SK-N-SH treated with all-trans-retinoic acid at 6 μM for 48 hours (cell line): Measurements from ENCODE around the gene NOP14.

ENCODE experiments used
- ATAC-seq: fragments of 200-7000 bp; cut with Tn5 transposase; 3 replicates; pipeline ENCODE4 v1.9.1; 2020; ENCODE audit warnings: mild to moderate bottlenecking, moderate library complexity
- ARNTL ChIP-seq: fragments of 450-650 bp; formaldehyde crosslinking; IDR thresholded peaks from 2 replicates; pipeline ENCODE4 v1.5.0; 2020; ENCODE audit warnings: low read depth, mild to moderate bottlenecking, moderate library complexity, borderline replicate concordance
- BACH2 ChIP-seq: fragments of 250-450 bp; sonication (Bioruptor Pico); IDR thresholded peaks from 2 replicates; pipeline ENCODE4 v1.9.0; 2021; ENCODE audit warnings: mild to moderate bottlenecking, borderline replicate concordance
- CSDC2 ChIP-seq: fragments of 250-450 bp; sonication (Bioruptor Pico); IDR thresholded peaks from 2 replicates; pipeline ENCODE4 v1.5.0; 2020; ENCODE audit warnings: mild to moderate bottlenecking, moderate library complexity
- CSRNP3 ChIP-seq: fragments of 250-450 bp; sonication (Bioruptor Pico); IDR thresholded peaks from 2 replicates; pipeline ENCODE4 v1.5.1; 2021; ENCODE audit warnings: mild to moderate bottlenecking, moderate library complexity
- ESRRG ChIP-seq: fragments of 250-450 bp; sonication (Bioruptor Pico); IDR thresholded peaks from 2 replicates; pipeline ENCODE4 v1.6.1; 2021; ENCODE audit warnings: mild to moderate bottlenecking
- OSR1 ChIP-seq: fragments of 250-450 bp; sonication (Bioruptor Pico); IDR thresholded peaks from 2 replicates; pipeline ENCODE4 v1.8.0; 2022; ENCODE audit warnings: moderate library complexity, mild to moderate bottlenecking, inconsistent platforms
- PATZ1 ChIP-seq: fragments of 250-450 bp; sonication (Bioruptor Pico); IDR thresholded peaks from 2 replicates; pipeline ENCODE4 v1.8.0; 2020; ENCODE audit warnings: mild to moderate bottlenecking, moderate library complexity, borderline replicate concordance
- PPARA ChIP-seq: fragments of 250-450 bp; sonication (Bioruptor Pico); IDR thresholded peaks from 2 replicates; pipeline ENCODE4 v1.5.0; 2020; ENCODE audit warnings: mild to moderate bottlenecking, borderline replicate concordance
- RARB ChIP-seq: fragments of 250-450 bp; sonication (Bioruptor Pico); IDR thresholded peaks from 2 replicates; pipeline ENCODE4 v1.8.0; 2021; ENCODE audit warnings: mild to moderate bottlenecking, moderate library complexity
- SNAI2 ChIP-seq: fragments of 250-450 bp; sonication (Bioruptor Pico); IDR thresholded peaks from 2 replicates; pipeline ENCODE4 v1.5.0; 2020; ENCODE audit warnings: mild to moderate bottlenecking, moderate library complexity
- TCF4 ChIP-seq: fragments of 250-450 bp; sonication (Bioruptor Pico); IDR thresholded peaks from 2 replicates; pipeline ENCODE4 v1.8.0; 2021; ENCODE audit warnings: mild to moderate bottlenecking, moderate library complexity, borderline replicate concordance
- TSHZ2 ChIP-seq: fragments of 250-450 bp; sonication (Bioruptor Pico); IDR thresholded peaks from 2 replicates; pipeline ENCODE4 v1.5.0; 2020; ENCODE audit warnings: mild to moderate bottlenecking, moderate library complexity
- ZFP3 ChIP-seq: fragments of 250-450 bp; sonication (Bioruptor Pico); IDR thresholded peaks from 2 replicates; pipeline ENCODE4 v1.5.0; 2020; ENCODE audit warnings: mild to moderate bottlenecking, moderate library complexity
- ZFP30 ChIP-seq: fragments of 450-650 bp; formaldehyde crosslinking; IDR thresholded peaks from 2 replicates; pipeline ENCODE4 v1.5.0; 2022; ENCODE audit warnings: mild to moderate bottlenecking, moderate library complexity
- ZNF565 ChIP-seq: fragments of 450-650 bp; formaldehyde crosslinking; conservative IDR thresholded peaks from 2 replicates; pipeline ENCODE4 v1.5.0; 2020; ENCODE audit warnings: low read depth, mild to moderate bottlenecking, moderate library complexity
- ZNF70 ChIP-seq: fragments of 450-650 bp; formaldehyde crosslinking; IDR thresholded peaks from 2 replicates; pipeline ENCODE4 v1.5.0; 2020; ENCODE audit warnings: mild to moderate bottlenecking, moderate library complexity
- ZNF8 ChIP-seq: fragments of 450-650 bp; formaldehyde crosslinking; IDR thresholded peaks from 2 replicates; pipeline ENCODE4 v1.5.0; 2020; ENCODE audit warnings: mild to moderate bottlenecking, moderate library complexity
- TF ChIP-seq, protein P1 (sequence below): fragments of 250-450 bp; sonication (Bioruptor Pico); IDR thresholded peaks from 2 replicates; pipeline ENCODE4 v1.8.0; 2021; ENCODE audit warnings: low read depth, mild to moderate bottlenecking, moderate library complexity, borderline replicate concordance
- TF ChIP-seq, protein P2 (sequence below): fragments of 250-450 bp; sonication (Bioruptor Pico); IDR thresholded peaks from 2 replicates; pipeline ENCODE4 v1.5.1; 2020; ENCODE audit warnings: low read depth, mild to moderate bottlenecking, moderate library complexity

NOP14 gene

GRCh38 chr4:2924765-2925301, 38.4 kb downstream of the NOP14 start (continued):
- TF ChIP-seq TSHZ2 (CRISPR knock-in tag) (no peak), PPARA (CRISPR knock-in tag) (no peak)

- TF ChIP-seq ESRRG = no peak
- no peak for TF ChIP-seq CSDC2 (CRISPR knock-in tag)
- TF ChIP-seq ZNF565 (CRISPR knock-in tag) = no peak
- no peak for TF ChIP-seq RARB
- no peak for TF ChIP-seq TSHZ2 (CRISPR knock-in tag)
- TF ChIP-seq ZNF8 (CRISPR knock-in tag) = no peak
- TF ChIP-seq, protein P1, sequence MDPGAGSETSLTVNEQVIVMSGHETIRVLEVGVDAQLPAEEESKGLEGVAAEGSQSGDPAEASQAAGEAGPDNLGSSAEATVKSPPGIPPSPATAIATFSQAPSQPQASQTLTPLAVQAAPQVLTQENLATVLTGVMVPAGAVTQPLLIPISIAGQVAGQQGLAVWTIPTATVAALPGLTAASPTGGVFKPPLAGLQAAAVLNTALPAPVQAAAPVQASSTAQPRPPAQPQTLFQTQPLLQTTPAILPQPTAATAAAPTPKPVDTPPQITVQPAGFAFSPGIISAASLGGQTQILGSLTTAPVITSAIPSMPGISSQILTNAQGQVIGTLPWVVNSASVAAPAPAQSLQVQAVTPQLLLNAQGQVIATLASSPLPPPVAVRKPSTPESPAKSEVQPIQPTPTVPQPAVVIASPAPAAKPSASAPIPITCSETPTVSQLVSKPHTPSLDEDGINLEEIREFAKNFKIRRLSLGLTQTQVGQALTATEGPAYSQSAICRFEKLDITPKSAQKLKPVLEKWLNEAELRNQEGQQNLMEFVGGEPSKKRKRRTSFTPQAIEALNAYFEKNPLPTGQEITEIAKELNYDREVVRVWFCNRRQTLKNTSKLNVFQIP (CRISPR knock-in tag) = no peak
- TF ChIP-seq CSRNP3 (CRISPR knock-in tag) = no peak
- TF ChIP-seq, protein P2, sequence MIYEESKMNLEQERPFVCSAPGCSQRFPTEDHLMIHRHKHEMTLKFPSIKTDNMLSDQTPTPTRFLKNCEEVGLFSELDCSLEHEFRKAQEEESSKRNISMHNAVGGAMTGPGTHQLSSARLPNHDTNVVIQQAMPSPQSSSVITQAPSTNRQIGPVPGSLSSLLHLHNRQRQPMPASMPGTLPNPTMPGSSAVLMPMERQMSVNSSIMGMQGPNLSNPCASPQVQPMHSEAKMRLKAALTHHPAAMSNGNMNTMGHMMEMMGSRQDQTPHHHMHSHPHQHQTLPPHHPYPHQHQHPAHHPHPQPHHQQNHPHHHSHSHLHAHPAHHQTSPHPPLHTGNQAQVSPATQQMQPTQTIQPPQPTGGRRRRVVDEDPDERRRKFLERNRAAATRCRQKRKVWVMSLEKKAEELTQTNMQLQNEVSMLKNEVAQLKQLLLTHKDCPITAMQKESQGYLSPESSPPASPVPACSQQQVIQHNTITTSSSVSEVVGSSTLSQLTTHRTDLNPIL (CRISPR knock-in tag) = no peak
- TF ChIP-seq SNAI2 = no peak
- no peak for TF ChIP-seq BACH2 (CRISPR knock-in tag)
- no peak for TF ChIP-seq ZFP3
- no peak for TF ChIP-seq ZFP30 (CRISPR knock-in tag)
- no peak for TF ChIP-seq ARNTL
- TF ChIP-seq OSR1 (CRISPR knock-in tag) = no peak
- no peak for TF ChIP-seq PATZ1
- no peak for TF ChIP-seq ZNF70 (CRISPR knock-in tag)
- no peak for ATAC-seq
Measured at GRCh38 chr4:2924286-2924685, 38.9 kb downstream of the NOP14 start.

DNA sequence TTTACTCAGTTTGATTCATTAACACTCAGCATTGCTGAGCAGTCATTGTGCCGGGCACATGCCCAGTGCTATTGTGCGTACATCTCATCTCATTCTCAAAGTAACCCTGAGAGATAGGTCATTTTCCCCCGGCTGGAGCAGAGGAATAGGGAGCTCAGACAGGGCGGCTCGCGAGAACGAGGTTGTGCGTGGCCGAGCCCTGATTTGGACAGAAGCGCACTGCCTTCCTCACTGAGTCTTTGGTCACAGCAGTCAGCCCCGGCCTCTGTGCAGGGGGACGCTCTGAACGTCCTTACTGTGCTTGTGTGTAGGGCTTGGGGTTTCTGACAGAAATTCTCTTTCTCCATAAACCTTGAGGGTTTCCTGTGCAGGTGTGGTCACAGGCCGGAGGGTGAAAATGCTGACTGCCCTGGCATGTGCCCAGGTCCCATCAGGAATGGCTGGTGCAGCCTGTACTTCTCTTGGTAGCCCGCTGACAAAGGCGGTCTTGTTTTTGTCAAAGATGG, 39.5 kb downstream of the NOP14 start:
- no peak for ATAC-seq
- TF ChIP-seq TCF4 (no peak), ZFP30 (CRISPR knock-in tag) (no peak), ESRRG (no peak), ZNF565 (CRISPR knock-in tag) (no peak), CSDC2 (CRISPR knock-in tag) (no peak), PATZ1 (no peak), ZFP3 (no peak), CSRNP3 (CRISPR knock-in tag) (no peak), ZNF8 (CRISPR knock-in tag) (no peak), PPARA (CRISPR knock-in tag) (no peak), RARB (no peak), SNAI2 (no peak)
- TF ChIP-seq, protein P2 (CRISPR knock-in tag) = no peak
